Caco-2 (cell line): Measurements from ENCODE around the gene GPR155. TPM values are rescaled to one million over a fixed set of nuclear protein-coding genes. Genes with fewer than 3 reads are reported as not detected.
"Not testable (repeated sequence)": the region's sequence is repeated elsewhere in the genome, so short reads cannot be mapped to it uniquely, and the experiment has no call there.

Experiments
- BruUV-seq: library from RNA; stranded (reverse); fragments of 400-500 nt; replicated peaks from 2 replicates; lab custom pipeline; 2021; lab: Mats Ljungman, UMichigan
- CTCF ChIA-PET: fragments of 300-600 bp; sonication (Branson Sonifier 250); formaldehyde crosslinking; loops from one replicate; lab custom pipeline; 2022; ENCODE audit warnings: antibody characterized with exemption; lab: Charles Lee
- POLR2A ChIA-PET: fragments of 300-600 bp; sonication (Branson Sonifier 250); formaldehyde crosslinking; loops from one replicate; lab custom pipeline; 2022; ENCODE audit warnings: antibody characterized with exemption; lab: Charles Lee
- DNase-seq, 2 experiments: peaks; one replicate each; pipeline versions ENCODE4 v3.0.0 to v3.0.0-alpha.2; 2020 to 2022
- H3K27me3 ChIP-seq: replicated peaks from 2 replicates; pipeline ENCODE4 v1.6.0; 2011; ENCODE audit warnings: low read length; ENCODE audit not compliant: control insufficient read depth, insufficient read depth
- H3K36me3 ChIP-seq: 2 replicates; pipeline ENCODE4 v1.5.1; 2011; ENCODE audit warnings: low read length; ENCODE audit not compliant: control insufficient read depth, insufficient read depth
- H3K4me1 ChIP-seq: fragments of 250-450 bp; sonication (Bioruptor Pico); 2 replicates; pipeline ENCODE4 v1.5.1; 2020; ENCODE audit warnings: mild to moderate bottlenecking
- H3K4me3 ChIP-seq: 2 replicates; pipeline ENCODE4 v1.5.1; 2011; ENCODE audit warnings: low read depth, mild to moderate bottlenecking, control low read depth, low read length
- H3K9me3 ChIP-seq: fragments of 250-450 bp; sonication (Bioruptor Pico); 2 replicates; pipeline ENCODE4 v1.5.1; 2020; ENCODE audit warnings: mild to moderate bottlenecking, moderate library complexity
- H3K27ac Mint-ChIP-seq: one replicate; pipeline ENCODE4 v1.8.0; 2022; ENCODE audit warnings: mixed read lengths; ENCODE audit not compliant: unreplicated experiment
- H3K27me3 Mint-ChIP-seq: one replicate; pipeline ENCODE4 v1.8.0; 2022; ENCODE audit warnings: mixed read lengths; ENCODE audit not compliant: insufficient read depth, unreplicated experiment
- H3K36me3 Mint-ChIP-seq: one replicate; pipeline ENCODE4 v1.8.0; 2022; ENCODE audit warnings: mild to moderate bottlenecking, mixed read lengths; ENCODE audit not compliant: insufficient read depth, unreplicated experiment
- H3K4me1 Mint-ChIP-seq: one replicate; pipeline ENCODE4 v1.8.0; 2022; ENCODE audit warnings: low read depth, mixed read lengths; ENCODE audit not compliant: unreplicated experiment
- H3K4me3 Mint-ChIP-seq: one replicate; pipeline ENCODE4 v1.8.0; 2022; ENCODE audit warnings: mild to moderate bottlenecking, moderate library complexity, mixed read lengths; ENCODE audit not compliant: unreplicated experiment
- H3K9me3 Mint-ChIP-seq: one replicate; pipeline ENCODE4 v1.8.0; 2022; ENCODE audit warnings: mixed read lengths; ENCODE audit not compliant: unreplicated experiment
- CTCF ChIP-seq, 2 experiments: fragments of 200-600 bp in 1 of 2; IDR thresholded peaks; 1 replicate in 1 of 2; 2 replicates in 1 of 2; pipeline versions ENCODE4 v1.5.1 to v1.8.0; 2011 to 2022; ENCODE audit warnings: antibody characterized with exemption in 1 of 2, control low read depth in 1 of 2, inconsistent platforms in 1 of 2, low read depth in 1 of 2, low read length in 1 of 2, mild to moderate bottlenecking in 1 of 2, moderate library complexity in 1 of 2; ENCODE audit not compliant: insufficient read depth in 1 of 2, severe bottlenecking in 1 of 2, unreplicated experiment in 1 of 2
- intact Hi-C: fragments of 100-400 bp; cut with micrococcal nuclease; formaldehyde crosslinking; loops from one replicate; pipeline ENCODE4 v1.10.0; 2022; ENCODE audit not compliant: unreplicated experiment
- total RNA-seq: library from RNA; stranded (reverse); gene quantifications from 2 replicates; pipeline ENCODE4 v1.2.3, GENCODE V29; 2022

The GPR155 gene
- total RNA-seq, 1 experiment from 2014 or later = 1.0 TPM

GRCh38 chr2:174430066-174430465 is 56.8 kb downstream of the GPR155 start:
- ChIA-PET CTCF (no interaction called here), POLR2A (no interaction called here)
- Mint-ChIP-seq H3K27ac (no peak overlapping the region), H3K36me3 (peaks cover 16% of the 10 kb centered on the region), H3K9me3 (peaks cover 20% of the 10 kb centered on the region), H3K27me3 (no peaks in the 10 kb centered on the region), H3K4me3 (no peak overlapping the region), H3K4me1 (peaks cover 10% of the 10 kb centered on the region)
- no peak for TF ChIP-seq CTCF (IDR thresholded peaks at IDR 0.05; ENCODE audit: insufficient read depth in 1 of 2, low read depth in 1 of 2, low read length in 1 of 2, severe bottlenecking in 1 of 2, unreplicated experiment in 1 of 2)
- no TSS peak for BruUV-seq
- DNase-seq = no peak
- Histone ChIP-seq H3K27me3 (no peaks in the 10 kb centered on the region), H3K9me3 (0 out of 2 replicates have a peak, but pooled peaks cover 3% of the 10 kb centered on the region), H3K36me3 (peaks cover 5% of the 10 kb centered on the region), H3K4me1 (peaks cover 20% of the 10 kb centered on the region), H3K4me3 (no peak overlapping the region)
- intact Hi-C loops = no loop called here

- H3K4me1 ChIP-seq = peaks cover 20% of the 10 kb centered on the region
- ChIA-PET POLR2A (interaction anchor here (0.6 to 2.0 kb wide), 2 partner anchors 16 to 32 kb away, joined by 3 to 8 read pairs; partner anchors contain the start of gene SCRN3), CTCF (interaction anchor here (0.7 kb wide), 1 partner anchor 119 kb away, joined by 3 read pairs; no protein-coding TSS in a partner anchor)
- intact Hi-C loops = loop anchor here (2.0 kb wide), 2 partner anchors 15 to 33 kb away; partner anchors contain the start of gene SCRN3
- peaks cover 4% of the 10 kb centered on the region; the same call in 1 of the 2 replicates for H3K36me3 ChIP-seq
- no peak for TF ChIP-seq CTCF (IDR thresholded peaks at IDR 0.05; ENCODE audit: insufficient read depth in 1 of 2, low read depth in 1 of 2, low read length in 1 of 2, severe bottlenecking in 1 of 2, unreplicated experiment in 1 of 2)
- peaks cover 16% of the 10 kb centered on the region for H3K36me3 Mint-ChIP-seq
- H3K27ac Mint-ChIP-seq = no peak overlapping the region
- no peaks in the 10 kb centered on the region for H3K27me3 Mint-ChIP-seq
- 0 out of 2 replicates have a peak, but pooled peaks cover 3% of the 10 kb centered on the region for H3K9me3 ChIP-seq
- peak in 1 of 2 experiments; percentile 13 for DNase-seq
- BruUV-seq = no TSS peak
- peaks cover 20% of the 10 kb centered on the region for H3K9me3 Mint-ChIP-seq
- no peak overlapping the region for H3K4me3 ChIP-seq
- no peaks in the 10 kb centered on the region for H3K27me3 ChIP-seq
- no peak overlapping the region for H3K4me3 Mint-ChIP-seq
- H3K4me1 Mint-ChIP-seq = peaks cover 10% of the 10 kb centered on the region
These were observed 58.6 kb downstream of the GPR155 start for GRCh38 chr2:174428214-174428613.

- Histone ChIP-seq H3K27me3 (no peaks in the 10 kb centered on the region), H3K36me3 (no peaks in the 10 kb centered on the region), H3K4me3 (no peak overlapping the region), H3K4me1 (0 out of 2 replicates have a peak, but pooled peaks cover 4% of the 10 kb centered on the region), H3K9me3 (no peaks in the 10 kb centered on the region; the same call in 1 of the 2 replicates)
- Mint-ChIP-seq H3K4me3 (no peak overlapping the region), H3K4me1 (no peaks in the 10 kb centered on the region), H3K27me3 (no peaks in the 10 kb centered on the region), H3K36me3 (no peaks in the 10 kb centered on the region), H3K9me3 (no peaks in the 10 kb centered on the region), H3K27ac (no peak overlapping the region)
- ChIA-PET CTCF (no interaction called here), POLR2A (interaction anchor here (0.7 kb wide), 1 partner anchor 25 kb away, joined by 3 read pairs; no protein-coding TSS in a partner anchor)
- intact Hi-C loops = loop anchor here (2.0 kb wide), 1 partner anchor 17 kb away; no protein-coding TSS in a partner anchor
- BruUV-seq = no TSS peak
- TF ChIP-seq CTCF (IDR thresholded peaks at IDR 0.05; ENCODE audit: insufficient read depth in 1 of 2, low read depth in 1 of 2, low read length in 1 of 2, severe bottlenecking in 1 of 2, unreplicated experiment in 1 of 2) = no peak
- DNase-seq = no peak
These were observed 74.6 kb downstream of the GPR155 start for GRCh38 chr2:174412256-174412655.

- POLR2A ChIA-PET = interaction anchor here (1.0 kb wide), 1 partner anchor 14 kb away, joined by 3 read pairs; the partner anchor contains the start of gene SCRN3
- H3K36me3 ChIP-seq, intact Hi-C loops, H3K9me3 Mint-ChIP-seq, H3K4me1 Mint-ChIP-seq, H3K4me1 ChIP-seq, H3K9me3 ChIP-seq, BruUV-seq, H3K27me3 ChIP-seq, H3K36me3 Mint-ChIP-seq, H3K27me3 Mint-ChIP-seq: not testable (repeated sequence)
- peak overlapping the region; percentile 45 for H3K4me3 ChIP-seq
- peak overlapping the region; percentile 74 for H3K4me3 Mint-ChIP-seq
- CTCF ChIA-PET = interaction anchor here (1.0 kb wide), 1 partner anchor 60 kb away, joined by 5 read pairs; no protein-coding TSS in a partner anchor
- peak in 1 of 2 experiments; percentile 45 for DNase-seq
- peak overlapping the region; percentile 75 for H3K27ac Mint-ChIP-seq
These were observed 76.8 kb downstream of the GPR155 start for GRCh38 chr2:174410039-174410438.
